Embryonic facial prominence (tissue), 1 donor: Measurements from ENCODE around the gene ATP6V1G1.
A peak's percentile ranks its signal among the peaks of the same experiment; 100 is the strongest.
"Not testable (repeated sequence)": the region's sequence is repeated elsewhere in the genome, so short reads cannot be mapped to it uniquely, and the experiment has no call there.

Experiments used
- DNase-seq: peaks from one replicate; pipeline ENCODE4 v3.0.0-alpha.2; 2016; ENCODE audit errors: extremely low spot score

Gene ATP6V1G1

GRCh38 chr9:114587345-114588202, at the start of gene ATP6V1G1:
TSS of gene ATP6V1G1 (plus strand) at chr9:114587769. CDS start at chr9:114587839, 70 bp downstream.
- peak; percentile 95 for DNase-seq

DNA sequence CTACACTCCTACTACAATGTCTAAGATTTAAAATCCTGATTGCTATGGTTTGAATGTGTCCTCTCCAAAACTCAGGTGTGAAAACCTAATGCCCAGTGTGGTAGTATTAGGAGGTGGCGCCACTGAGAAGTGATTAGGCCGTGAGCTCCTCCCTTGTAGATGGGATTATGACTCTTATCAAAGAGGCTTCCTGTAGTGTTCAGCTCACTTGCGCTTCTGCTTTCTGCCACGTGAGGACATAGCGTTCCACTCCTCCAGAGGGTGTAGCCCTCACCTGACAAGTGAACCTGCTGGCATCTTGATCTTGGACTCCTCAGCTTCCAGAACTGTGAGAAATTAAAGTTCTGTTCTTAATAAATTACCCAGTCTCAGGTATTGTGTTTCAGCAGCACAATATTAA, 49.3 kb upstream of the ATP6V1G1 start:
- no peak for DNase-seq

DNA sequence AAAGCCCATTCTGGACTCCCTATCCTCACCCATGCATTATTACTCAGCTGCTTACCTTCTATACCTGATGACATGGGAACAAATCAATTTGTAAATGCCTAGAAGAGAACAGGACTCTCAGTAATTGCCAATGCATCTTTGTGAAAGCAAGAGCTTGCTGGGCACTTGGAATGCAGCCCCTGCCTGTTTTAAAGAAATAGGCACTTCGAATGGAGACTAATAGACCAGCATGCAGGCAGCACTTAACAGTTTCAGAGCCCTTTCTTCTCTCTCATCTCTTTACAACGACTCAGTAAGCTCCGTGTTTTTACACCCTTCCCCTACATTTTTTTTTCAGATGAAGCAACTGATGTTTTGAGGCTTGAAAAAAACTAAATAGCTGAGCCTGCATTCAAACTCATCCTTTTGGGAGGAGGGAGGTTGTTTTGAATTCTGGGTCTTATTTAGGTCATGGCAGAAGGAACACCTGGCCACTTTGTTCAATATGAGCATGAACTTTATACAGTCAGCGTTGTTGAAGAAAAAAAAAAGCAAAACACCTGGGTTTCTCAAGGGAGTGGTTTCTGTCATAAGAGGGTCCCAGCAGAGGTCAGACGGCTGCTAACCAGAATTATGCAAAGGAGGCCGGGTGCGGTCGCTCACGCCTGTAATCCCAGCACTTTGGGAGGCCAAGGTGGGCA, 47.7 kb upstream of the ATP6V1G1 start:
- no peak for DNase-seq

DNA sequence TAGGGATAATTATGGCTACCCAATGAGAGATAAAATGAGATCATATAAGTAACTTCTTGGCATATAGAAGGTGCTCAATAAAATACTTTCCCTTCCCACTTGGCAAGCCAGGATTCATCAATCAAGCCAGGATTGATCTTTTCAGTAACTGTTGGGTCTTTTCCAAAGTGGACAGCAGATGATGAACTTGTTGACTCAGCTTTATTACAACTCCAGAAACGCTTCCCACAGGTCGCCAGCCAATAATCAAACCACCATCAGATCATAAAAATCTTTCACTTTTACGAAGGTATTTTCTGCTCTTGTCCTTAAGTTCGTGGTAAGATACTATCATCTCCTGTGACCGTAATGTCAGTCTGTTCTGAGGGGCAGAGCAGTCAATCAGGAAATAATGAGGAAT, 42.5 kb upstream of the ATP6V1G1 start:
- no peak for DNase-seq

- no peak for DNase-seq
Observed at GRCh38 chr9:114546851-114547250, 40.7 kb upstream of the ATP6V1G1 start.

- no peak for DNase-seq
Observed at GRCh38 chr9:114549697-114550330, 37.8 kb upstream of the ATP6V1G1 start.

GRCh38 chr9:114551750-114552685, 35.6 kb upstream of the ATP6V1G1 start:
- DNase-seq, result no peak

GRCh38 chr9:114552706-114553105, 34.9 kb upstream of the ATP6V1G1 start:
- no peak for DNase-seq

- no peak for DNase-seq
Observed at GRCh38 chr9:114553202-114553601, 34.4 kb upstream of the ATP6V1G1 start.

- DNase-seq, result no peak
Observed at GRCh38 chr9:114555696-114556095, 31.9 kb upstream of the ATP6V1G1 start.

- no peak for DNase-seq
Observed at GRCh38 chr9:114558027-114558675, 29.4 kb upstream of the ATP6V1G1 start.

GRCh38 chr9:114559830-114560513, 27.6 kb upstream of the ATP6V1G1 start:
- DNase-seq, result no peak

GRCh38 chr9:114560956-114561355, 26.6 kb upstream of the ATP6V1G1 start:
- no peak for DNase-seq

DNA sequence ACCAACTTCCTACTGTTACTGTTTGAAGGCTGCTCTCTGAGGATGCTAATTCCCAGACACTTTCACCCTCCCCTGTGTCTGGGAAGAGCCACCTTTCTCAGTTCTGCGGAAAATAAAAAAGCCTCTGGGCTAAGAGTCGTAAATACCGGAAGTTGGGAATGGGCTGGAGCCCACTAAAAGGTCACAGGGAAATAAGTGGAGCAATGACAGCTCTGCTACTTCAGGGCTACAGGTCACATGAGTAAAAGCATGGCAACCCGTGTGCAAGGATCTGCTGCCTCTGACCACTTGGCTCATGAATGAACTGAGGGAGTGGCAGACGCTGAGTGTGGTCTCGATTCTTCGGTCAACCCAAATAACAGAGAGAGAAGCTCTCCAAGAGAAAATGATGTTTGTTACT, 25.8 kb upstream of the ATP6V1G1 start:
- no peak for DNase-seq

DNA sequence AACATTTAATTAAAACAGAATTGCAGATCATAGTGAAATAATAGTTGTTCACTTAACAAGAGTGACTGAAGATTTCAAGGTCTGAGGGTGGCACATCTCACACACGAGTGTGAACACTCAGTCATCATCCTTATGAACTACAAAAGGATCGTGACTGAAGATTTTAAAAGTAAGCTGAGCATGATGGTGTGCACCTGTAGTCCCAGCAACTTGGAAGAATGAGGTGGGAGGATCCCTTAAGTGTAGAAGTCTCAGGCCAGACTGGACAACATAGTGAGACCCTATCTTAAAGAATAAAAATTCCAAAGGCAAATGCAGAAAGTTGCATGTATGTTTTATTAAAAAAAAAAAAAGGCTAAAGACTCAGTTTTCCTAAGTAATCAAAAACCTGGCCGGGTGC, 22.4 kb upstream of the ATP6V1G1 start:
- no peak for DNase-seq

DNA sequence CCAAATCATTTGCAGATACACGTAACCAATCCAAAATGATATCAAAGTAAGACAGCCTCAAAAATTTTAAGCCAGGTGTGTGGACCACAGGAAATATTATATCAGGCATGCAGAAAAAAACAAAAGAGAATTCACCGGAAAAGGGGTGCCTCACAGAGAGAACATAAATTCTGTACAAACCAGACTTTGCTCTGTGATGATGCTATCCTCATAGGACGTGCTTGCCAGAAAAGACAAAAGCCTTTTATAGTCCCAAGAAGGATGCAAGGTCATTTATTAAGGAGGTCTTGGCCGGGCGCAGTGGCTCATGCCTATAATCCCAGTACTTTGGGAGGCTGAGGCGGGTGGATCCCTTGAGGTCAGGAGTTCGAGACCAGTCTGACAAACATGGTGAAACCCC, 16.8 kb upstream of the ATP6V1G1 start:
- DNase-seq, result no peak

DNA sequence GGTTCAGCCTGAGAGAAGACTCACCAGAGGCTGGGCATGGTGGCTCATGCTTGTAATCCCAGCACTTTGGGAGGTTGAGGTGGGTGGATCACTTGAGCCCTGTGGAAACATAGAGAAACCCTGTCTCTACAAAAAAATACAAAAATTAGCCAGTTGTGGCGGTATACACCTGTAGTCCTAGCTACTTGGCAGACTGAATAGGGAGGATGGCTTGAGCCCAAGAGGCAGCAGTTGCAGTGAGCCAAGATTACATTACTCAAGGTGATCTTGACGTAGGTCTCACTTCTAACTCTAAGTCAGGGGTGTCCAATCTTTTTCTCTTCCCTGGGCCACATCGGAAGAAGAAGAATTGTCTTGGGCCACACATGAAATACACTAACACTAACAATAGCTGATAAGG, 16.2 kb upstream of the ATP6V1G1 start:
- DNase-seq, result no peak

DNA sequence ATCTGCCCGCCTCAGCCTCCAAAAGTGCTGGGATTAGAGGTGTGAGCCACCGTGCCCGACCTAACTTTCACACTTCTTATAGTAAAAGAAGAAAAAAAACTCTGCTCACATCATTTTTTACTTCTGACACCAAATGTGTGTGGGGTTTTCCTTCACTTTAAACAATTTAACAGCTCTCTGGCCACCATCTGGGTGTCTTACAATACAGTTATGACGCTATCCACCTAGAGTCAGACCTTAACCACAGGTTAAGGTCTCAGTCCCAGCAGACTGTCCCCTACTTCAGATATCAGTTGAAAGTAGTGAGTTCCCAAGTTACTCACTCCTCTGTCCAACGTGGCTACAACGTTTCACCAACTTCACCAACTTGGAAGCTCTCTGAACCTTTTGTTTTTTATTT, 15.4 kb upstream of the ATP6V1G1 start:
- DNase-seq, result no peak

DNA sequence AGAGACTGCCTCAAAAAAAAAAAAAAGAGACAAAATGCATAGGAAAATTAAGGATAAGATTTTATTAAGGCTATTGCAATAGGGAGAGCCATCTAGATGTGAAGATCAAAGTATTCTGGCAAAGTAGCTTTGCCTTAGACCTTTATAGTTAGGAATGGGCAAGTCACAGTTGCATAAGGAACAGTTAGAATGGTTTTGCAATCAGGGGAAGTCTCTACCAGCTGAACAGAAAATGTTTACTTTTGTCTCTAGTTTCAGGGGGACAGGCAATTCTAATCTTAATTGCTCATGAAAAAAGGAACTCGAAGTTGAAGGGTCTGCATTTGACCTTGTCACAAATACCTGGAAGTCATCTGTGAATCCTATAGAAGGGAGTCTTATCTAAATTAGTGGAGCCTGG, 13.1 kb upstream of the ATP6V1G1 start:
- DNase-seq, result no peak

GRCh38 chr9:114576779-114577178, 10.8 kb upstream of the ATP6V1G1 start:
- DNase-seq, result not testable (repeated sequence)
